MM.1S (cell line): ENCODE results near the gene ADRM1.

Source experiments
- EZH2 ChIP-seq: fragments of 300-600 bp; sonication (generic); optimal IDR thresholded peaks from 2 replicates; pipeline ENCODE3; 2017; ENCODE audit warnings: low read depth, mild to moderate bottlenecking, antibody characterized with exemption, low read length, mixed read lengths
- TF ChIP-seq, protein P1 (sequence below): fragments of 300-600 bp; sonication (generic); IDR thresholded peaks from 2 replicates; pipeline ENCODE4 v1.5.1; 2016; ENCODE audit warnings: antibody characterized with exemption, low read length, mixed read lengths

DNA sequence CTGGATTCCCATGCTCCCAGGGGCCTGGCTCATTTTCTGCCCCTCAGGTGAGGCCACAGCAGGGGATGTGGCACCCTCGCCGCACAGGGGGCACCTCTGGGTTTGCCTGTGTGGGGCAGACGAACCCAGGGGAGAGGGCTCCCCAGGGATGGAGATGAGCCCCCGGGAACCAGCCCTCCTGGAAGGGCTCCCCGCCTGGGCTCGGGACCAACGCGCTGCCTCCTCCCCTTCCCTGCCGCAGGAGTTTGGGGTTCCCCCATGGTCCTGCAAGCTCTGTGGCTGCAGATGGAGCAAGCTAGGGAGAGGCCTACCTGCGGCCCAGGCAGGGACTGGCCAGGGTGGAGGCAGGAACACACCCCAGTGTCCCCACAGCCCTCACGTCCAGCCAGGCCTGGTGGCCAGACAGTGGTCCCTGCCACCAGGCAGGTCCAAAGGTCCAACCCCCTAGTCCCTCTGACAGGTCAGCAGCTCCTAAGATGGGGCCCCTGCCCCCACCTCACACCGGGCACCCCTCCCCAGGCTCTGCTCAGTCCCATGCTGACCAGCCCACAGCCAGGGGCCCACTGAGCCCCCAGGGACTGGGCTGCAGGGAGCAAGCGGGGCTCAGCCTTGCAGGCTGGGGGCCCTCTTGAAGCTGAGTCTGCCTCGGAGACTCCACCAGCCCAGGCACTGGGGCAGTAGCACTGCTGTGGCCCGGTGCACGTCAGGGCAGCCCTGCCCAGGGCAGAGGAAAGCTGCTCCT lies 50.7 kb downstream of the ADRM1 start:
- TF ChIP-seq, protein P1, sequence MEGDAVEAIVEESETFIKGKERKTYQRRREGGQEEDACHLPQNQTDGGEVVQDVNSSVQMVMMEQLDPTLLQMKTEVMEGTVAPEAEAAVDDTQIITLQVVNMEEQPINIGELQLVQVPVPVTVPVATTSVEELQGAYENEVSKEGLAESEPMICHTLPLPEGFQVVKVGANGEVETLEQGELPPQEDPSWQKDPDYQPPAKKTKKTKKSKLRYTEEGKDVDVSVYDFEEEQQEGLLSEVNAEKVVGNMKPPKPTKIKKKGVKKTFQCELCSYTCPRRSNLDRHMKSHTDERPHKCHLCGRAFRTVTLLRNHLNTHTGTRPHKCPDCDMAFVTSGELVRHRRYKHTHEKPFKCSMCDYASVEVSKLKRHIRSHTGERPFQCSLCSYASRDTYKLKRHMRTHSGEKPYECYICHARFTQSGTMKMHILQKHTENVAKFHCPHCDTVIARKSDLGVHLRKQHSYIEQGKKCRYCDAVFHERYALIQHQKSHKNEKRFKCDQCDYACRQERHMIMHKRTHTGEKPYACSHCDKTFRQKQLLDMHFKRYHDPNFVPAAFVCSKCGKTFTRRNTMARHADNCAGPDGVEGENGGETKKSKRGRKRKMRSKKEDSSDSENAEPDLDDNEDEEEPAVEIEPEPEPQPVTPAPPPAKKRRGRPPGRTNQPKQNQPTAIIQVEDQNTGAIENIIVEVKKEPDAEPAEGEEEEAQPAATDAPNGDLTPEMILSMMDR = no peak
- no peak for TF ChIP-seq EZH2
